HL-60 (cell line): ENCODE measurements around the gene VARS2.

ENCODE experiments used
- POLR2AphosphoS5 ChIP-seq: IDR thresholded peaks from 2 replicates; pipeline ENCODE4 v1.6.1; 2012; ENCODE audit warnings: low read depth
- TF ChIP-seq, protein P1 (sequence below): IDR thresholded peaks from one replicate; pipeline ENCODE4 v1.5.1; 2011; ENCODE audit warnings: low read length, control low read depth, inconsistent platforms; ENCODE audit not compliant: insufficient read depth

GRCh38 chr6:30888816-30889495 lies 25.1 kb upstream of the VARS2 start:
- TF ChIP-seq, protein P1, sequence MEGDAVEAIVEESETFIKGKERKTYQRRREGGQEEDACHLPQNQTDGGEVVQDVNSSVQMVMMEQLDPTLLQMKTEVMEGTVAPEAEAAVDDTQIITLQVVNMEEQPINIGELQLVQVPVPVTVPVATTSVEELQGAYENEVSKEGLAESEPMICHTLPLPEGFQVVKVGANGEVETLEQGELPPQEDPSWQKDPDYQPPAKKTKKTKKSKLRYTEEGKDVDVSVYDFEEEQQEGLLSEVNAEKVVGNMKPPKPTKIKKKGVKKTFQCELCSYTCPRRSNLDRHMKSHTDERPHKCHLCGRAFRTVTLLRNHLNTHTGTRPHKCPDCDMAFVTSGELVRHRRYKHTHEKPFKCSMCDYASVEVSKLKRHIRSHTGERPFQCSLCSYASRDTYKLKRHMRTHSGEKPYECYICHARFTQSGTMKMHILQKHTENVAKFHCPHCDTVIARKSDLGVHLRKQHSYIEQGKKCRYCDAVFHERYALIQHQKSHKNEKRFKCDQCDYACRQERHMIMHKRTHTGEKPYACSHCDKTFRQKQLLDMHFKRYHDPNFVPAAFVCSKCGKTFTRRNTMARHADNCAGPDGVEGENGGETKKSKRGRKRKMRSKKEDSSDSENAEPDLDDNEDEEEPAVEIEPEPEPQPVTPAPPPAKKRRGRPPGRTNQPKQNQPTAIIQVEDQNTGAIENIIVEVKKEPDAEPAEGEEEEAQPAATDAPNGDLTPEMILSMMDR: no peak
- no peak for TF ChIP-seq POLR2AphosphoS5
